Measurements from ENCODE around the gene CYP27A1.

The CYP27A1 gene

DNA sequence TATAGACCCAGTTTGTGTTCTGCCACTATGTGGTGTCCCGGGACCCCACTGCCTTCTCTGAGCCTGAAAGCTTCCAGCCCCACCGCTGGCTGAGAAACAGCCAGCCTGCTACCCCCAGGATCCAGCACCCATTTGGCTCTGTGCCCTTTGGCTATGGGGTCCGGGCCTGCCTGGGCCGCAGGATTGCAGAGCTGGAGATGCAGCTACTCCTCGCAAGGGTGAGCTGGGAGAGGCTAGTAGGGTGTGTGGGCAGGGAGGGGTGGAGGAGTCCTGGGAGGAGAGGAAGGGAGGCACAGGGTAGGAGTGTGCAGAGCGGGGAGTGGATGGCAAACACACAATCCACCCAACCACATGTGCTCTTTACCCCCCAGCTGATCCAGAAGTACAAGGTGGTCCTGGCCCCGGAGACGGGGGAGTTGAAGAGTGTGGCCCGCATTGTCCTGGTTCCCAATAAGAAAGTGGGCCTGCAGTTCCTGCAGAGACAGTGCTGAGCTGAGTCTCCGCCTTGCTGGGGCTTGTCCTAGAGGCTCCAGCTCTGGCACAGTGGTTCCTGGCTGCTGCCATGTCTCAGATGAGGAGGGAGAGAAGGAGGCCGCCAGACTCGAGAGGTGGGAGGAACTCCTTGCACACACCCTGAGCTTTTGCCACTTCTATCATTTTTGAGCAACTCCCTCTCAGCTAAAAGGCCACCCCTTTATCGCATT lies 32.7 kb downstream of the CYP27A1 start:
- DNase-seq, result no peak
- Histone ChIP-seq H3K27me3 (ENCODE audit: insufficient read depth, low read depth, severe bottlenecking) (no peaks in the 10 kb centered on the region), H3K27ac (no peak overlapping the region), H3K9me3 (ENCODE audit: severe bottlenecking) (no peaks in the 10 kb centered on the region), H3K36me3 (no peaks in the 10 kb centered on the region), H3K4me3 (ENCODE audit: low read depth, low read length) (no peak overlapping the region)
- TF ChIP-seq, protein P1, sequence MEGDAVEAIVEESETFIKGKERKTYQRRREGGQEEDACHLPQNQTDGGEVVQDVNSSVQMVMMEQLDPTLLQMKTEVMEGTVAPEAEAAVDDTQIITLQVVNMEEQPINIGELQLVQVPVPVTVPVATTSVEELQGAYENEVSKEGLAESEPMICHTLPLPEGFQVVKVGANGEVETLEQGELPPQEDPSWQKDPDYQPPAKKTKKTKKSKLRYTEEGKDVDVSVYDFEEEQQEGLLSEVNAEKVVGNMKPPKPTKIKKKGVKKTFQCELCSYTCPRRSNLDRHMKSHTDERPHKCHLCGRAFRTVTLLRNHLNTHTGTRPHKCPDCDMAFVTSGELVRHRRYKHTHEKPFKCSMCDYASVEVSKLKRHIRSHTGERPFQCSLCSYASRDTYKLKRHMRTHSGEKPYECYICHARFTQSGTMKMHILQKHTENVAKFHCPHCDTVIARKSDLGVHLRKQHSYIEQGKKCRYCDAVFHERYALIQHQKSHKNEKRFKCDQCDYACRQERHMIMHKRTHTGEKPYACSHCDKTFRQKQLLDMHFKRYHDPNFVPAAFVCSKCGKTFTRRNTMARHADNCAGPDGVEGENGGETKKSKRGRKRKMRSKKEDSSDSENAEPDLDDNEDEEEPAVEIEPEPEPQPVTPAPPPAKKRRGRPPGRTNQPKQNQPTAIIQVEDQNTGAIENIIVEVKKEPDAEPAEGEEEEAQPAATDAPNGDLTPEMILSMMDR (IDR thresholded peaks at IDR 0.05; ENCODE audit: low read depth, low read length), result no peak

DNA sequence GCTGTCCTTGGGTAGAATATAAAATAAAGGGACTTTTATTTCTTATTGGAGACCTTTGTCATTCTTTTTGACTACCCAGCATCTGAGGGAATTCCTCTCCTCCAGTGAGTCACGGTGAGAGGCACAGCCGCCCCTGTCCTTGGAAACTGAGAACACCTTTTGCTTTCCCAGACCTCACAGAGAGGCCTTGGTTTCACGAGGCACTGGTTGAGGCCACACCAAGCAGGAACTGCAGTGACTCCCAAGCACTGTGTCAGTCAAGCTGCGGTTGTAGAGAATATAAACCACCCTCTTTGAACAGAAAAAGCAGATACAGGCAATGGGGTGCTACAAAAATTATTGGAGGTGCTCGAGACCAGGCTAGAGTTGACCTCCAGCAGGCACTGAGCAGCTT lies 33.3 kb downstream of the CYP27A1 start:
- DNase-seq, result no peak
- H3K27me3 ChIP-seq (ENCODE audit: insufficient read depth, low read depth, severe bottlenecking), result no peaks in the 10 kb centered on the region
- TF ChIP-seq, protein P1 (IDR thresholded peaks at IDR 0.05; ENCODE audit: low read depth, low read length), result no peak
- H3K27ac ChIP-seq, result no peak overlapping the region
- H3K4me3 ChIP-seq (ENCODE audit: low read depth, low read length), result no peak overlapping the region
- H3K36me3 ChIP-seq, result no peaks in the 10 kb centered on the region
- no peaks in the 10 kb centered on the region for H3K9me3 ChIP-seq (ENCODE audit: severe bottlenecking)

DNA sequence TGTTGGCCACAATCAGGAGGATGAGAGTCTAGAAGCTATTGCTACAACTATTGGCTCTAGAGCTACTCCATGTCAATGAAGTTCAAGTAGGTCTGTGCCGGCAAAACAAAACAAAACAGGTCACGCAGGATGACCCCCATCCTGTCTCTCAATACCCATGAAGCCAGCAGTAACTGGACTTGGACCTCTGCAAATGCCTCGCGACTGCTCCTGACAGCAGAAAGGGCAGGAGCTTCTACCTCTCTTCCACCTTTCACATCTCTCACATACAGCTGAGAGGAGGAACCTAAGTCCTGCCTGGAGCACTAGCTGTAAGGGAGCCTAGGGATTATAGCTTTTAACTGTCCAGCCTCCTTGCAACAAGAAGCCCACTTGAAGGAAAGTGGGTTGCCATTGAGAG lies 33.7 kb downstream of the CYP27A1 start:
- Histone ChIP-seq H3K27me3 (ENCODE audit: insufficient read depth, low read depth, severe bottlenecking) (no peaks in the 10 kb centered on the region), H3K4me3 (ENCODE audit: low read depth, low read length) (no peak overlapping the region), H3K9me3 (ENCODE audit: severe bottlenecking) (no peaks in the 10 kb centered on the region), H3K36me3 (no peaks in the 10 kb centered on the region), H3K27ac (no peak overlapping the region)
- DNase-seq, result no peak
- TF ChIP-seq, protein P1 (IDR thresholded peaks at IDR 0.05; ENCODE audit: low read depth, low read length), result no peak

DNA sequence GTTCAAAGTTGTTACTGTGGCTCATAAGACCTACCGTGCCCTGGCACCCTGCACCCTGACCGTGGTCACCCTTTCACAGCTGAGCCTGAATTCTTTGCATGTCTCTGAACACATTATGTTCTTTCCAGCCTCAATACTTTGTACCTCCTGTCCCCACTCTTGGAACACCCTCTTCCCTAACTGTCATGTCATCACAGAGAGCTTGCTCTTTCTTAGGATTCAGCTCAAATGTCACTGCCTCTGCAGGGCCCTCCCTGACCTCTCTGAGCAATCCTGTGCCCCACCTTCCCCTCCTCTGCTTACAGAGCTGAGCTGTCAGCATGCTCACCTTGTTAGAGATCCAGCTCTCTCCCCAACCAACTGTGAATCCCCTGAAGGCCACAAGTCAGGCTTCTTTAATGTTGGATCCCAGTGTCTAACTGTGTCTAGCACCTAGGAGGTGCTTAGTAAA lies 34.6 kb downstream of the CYP27A1 start:
- Histone ChIP-seq H3K27ac (no peak overlapping the region), H3K27me3 (ENCODE audit: insufficient read depth, low read depth, severe bottlenecking) (no peaks in the 10 kb centered on the region), H3K9me3 (ENCODE audit: severe bottlenecking) (no peaks in the 10 kb centered on the region), H3K4me3 (ENCODE audit: low read depth, low read length) (no peak overlapping the region), H3K36me3 (no peaks in the 10 kb centered on the region)
- TF ChIP-seq, protein P1 (IDR thresholded peaks at IDR 0.05; ENCODE audit: low read depth, low read length), result no peak
- no peak for DNase-seq

DNA sequence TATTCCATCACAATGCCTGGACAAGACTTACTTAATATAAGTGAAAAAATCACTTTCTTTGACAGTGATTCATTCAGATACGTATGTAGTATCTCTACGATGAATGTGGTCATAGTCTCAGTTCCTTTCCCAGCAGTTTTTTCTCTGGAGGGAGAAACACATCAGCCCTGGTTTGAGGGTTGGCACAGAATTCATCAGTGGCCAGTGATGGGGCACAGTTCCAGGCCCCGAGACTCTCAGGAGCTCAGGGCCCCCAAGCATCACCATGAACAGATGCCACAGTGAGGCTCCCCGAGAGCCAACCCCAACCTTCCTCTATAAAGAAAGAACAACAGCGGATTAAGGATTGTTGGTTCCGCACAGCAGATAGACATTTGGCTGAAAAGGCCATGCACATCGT lies 37.1 kb downstream of the CYP27A1 start:
- no peak for DNase-seq
- Histone ChIP-seq H3K27me3 (ENCODE audit: insufficient read depth, low read depth, severe bottlenecking) (no peaks in the 10 kb centered on the region), H3K4me3 (ENCODE audit: low read depth, low read length) (no peak overlapping the region), H3K36me3 (no peaks in the 10 kb centered on the region), H3K9me3 (ENCODE audit: severe bottlenecking) (no peaks in the 10 kb centered on the region), H3K27ac (no peak overlapping the region)
- TF ChIP-seq, protein P1 (IDR thresholded peaks at IDR 0.05; ENCODE audit: low read depth, low read length), result no peak
